ENCODE measurements around the gene ZNF823. TPM values are rescaled to one million over a fixed set of nuclear protein-coding genes. Genes with fewer than 3 reads are reported as not detected.
A peak's percentile ranks its signal among the peaks of the same experiment; 100 is the strongest.
"Not testable (repeated sequence)": the region's sequence is repeated elsewhere in the genome, so short reads cannot be mapped to it uniquely, and the experiment has no call there.

Gene ZNF823
- 2.5 and 2.8 TPM in 2 replicates for total RNA-seq

GRCh38 chr19:11738746-11739620 is at the start of gene ZNF823:
Gene ZNF823 (minus strand): TSS chr19:11738946. CDS start chr19:11738819, 127 bp downstream.
- Mint-ChIP-seq H3K27ac (peak within 1 kb of the TSS; percentile 92), H3K36me3 (ENCODE audit: low read depth) (peaks cover 5% of the 10 kb centered on the region), H3K4me1 (ENCODE audit: low read depth) (peaks cover 19% of the 10 kb centered on the region), H3K4me3 (peak within 1 kb of the TSS; percentile 98), H3K9me3 (peaks cover 11% of the 10 kb centered on the region), H3K27me3 (ENCODE audit: insufficient read depth) (peaks cover 3% of the 10 kb centered on the region)
- intact Hi-C loops (cut with micrococcal nuclease) = loop anchor here (1.0 to 5.0 kb wide), 5 partner anchors 28 to 703 kb away; partner anchors contain the start of genes ZNF440 and ZNF443
- peak; percentile 91 for DNase-seq (ENCODE audit: low spot score)

DNA sequence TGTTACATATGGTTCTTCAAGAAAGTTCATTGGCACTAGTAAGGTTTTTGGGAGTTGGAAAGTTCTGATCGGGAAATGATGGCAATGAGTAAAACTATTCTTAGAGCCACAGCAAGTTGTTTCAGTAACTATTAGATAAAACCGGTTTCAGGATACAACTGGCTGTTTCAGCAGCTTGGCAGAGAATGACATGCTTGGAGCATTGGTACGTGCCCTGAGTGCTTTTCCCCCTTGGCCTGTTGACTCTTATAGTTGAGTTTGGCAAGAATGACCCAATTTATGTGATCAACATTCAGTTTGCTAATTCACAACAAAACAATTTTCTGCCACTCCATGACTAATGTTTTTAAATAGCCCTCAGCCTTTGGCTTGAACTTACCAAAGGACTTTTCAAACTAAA is 48.8 kb upstream of the ZNF823 start:
- Mint-ChIP-seq H3K4me1 (ENCODE audit: low read depth) (no peaks in the 10 kb centered on the region), H3K27me3 (ENCODE audit: insufficient read depth) (peaks cover 2% of the 10 kb centered on the region), H3K27ac (no peak overlapping the region), H3K9me3 (peaks cover 72% of the 10 kb centered on the region), H3K36me3 (ENCODE audit: low read depth) (peaks cover 14% of the 10 kb centered on the region), H3K4me3 (no peak overlapping the region)
- DNase-seq (ENCODE audit: low spot score) = no peak
- intact Hi-C loops (cut with micrococcal nuclease) = no loop called here

- Mint-ChIP-seq H3K4me3 (no peak overlapping the region), H3K27me3 (ENCODE audit: insufficient read depth) (peaks cover 2% of the 10 kb centered on the region), H3K9me3 (peaks cover 73% of the 10 kb centered on the region), H3K27ac (no peak overlapping the region), H3K36me3 (ENCODE audit: low read depth) (peaks cover 34% of the 10 kb centered on the region), H3K4me1 (ENCODE audit: low read depth) (no peaks in the 10 kb centered on the region)
- no peak for DNase-seq (ENCODE audit: low spot score)
- intact Hi-C loops (cut with micrococcal nuclease) = no loop called here
Measured at GRCh38 chr19:11784356-11784755, 45.6 kb upstream of the ZNF823 start.

DNA sequence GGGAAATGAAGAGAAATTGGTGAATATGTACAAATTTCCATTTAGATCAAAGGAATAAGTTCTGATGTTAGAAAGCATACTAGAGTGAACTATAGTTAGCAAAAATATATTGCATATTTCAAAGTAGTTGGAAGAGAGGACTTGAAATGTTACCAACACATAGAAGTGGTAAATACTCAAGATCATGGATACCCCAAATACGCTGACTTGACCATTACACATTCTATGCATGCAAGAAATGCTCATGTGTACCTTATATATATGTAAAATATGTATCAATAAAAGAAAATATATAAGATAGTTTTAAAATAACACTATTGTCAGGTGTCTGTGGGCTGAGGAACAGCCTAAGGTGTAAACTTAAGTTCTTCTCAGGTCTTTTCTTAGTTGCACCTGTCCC is 45.0 kb upstream of the ZNF823 start:
- Mint-ChIP-seq H3K9me3 (peaks cover 71% of the 10 kb centered on the region), H3K36me3 (ENCODE audit: low read depth) (peaks cover 37% of the 10 kb centered on the region), H3K27ac (no peak overlapping the region), H3K4me3 (no peak overlapping the region), H3K4me1 (ENCODE audit: low read depth) (no peaks in the 10 kb centered on the region), H3K27me3 (ENCODE audit: insufficient read depth) (peaks cover 2% of the 10 kb centered on the region)
- no peak for DNase-seq (ENCODE audit: low spot score)
- intact Hi-C loops (cut with micrococcal nuclease) = no loop called here

DNA sequence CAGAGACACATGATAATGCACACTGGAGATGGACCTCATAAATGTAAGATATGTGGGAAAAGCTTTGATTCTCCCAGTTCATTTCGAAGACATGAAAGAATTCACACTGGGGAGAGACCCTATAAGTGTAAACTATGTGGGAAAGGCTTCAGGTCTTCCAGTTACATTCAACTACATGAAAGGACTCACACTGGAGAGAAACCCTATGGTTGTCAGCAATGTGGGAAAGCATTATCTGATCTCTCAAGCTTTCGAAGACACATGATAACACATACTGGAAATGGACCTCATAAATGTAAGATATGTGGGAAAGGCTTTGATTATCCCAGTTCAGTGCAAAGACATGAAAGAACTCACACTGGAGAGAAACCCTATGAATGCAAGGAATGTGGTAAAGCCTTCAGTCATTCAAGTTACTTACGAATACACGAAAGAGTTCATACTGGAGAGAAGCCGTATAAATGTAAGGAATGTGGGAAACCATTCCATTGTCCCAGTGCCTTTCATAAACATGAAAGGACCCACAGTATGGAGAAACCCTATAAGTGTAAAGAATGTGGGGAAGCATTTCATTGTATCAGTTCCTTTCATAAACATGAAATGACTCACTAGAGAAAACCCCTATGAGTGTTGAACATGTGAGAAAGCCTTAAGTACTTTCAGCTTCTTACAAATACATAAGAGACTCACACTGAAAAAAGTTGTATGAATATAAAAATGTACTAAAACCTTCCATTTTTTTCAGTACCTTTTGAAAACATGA is 42.7 kb upstream of the ZNF823 start:
- Mint-ChIP-seq H3K4me3 (no peak overlapping the region), H3K27ac (no peak overlapping the region), H3K36me3 (ENCODE audit: low read depth) (peaks cover 43% of the 10 kb centered on the region), H3K4me1 (ENCODE audit: low read depth) (no peaks in the 10 kb centered on the region), H3K9me3 (peaks cover 63% of the 10 kb centered on the region), H3K27me3 (ENCODE audit: insufficient read depth) (no peaks in the 10 kb centered on the region)
- no peak for DNase-seq (ENCODE audit: low spot score)
- intact Hi-C loops (cut with micrococcal nuclease) = no loop called here

- H3K9me3 Mint-ChIP-seq = peaks cover 64% of the 10 kb centered on the region
Measured at GRCh38 chr19:11780431-11781020, 41.8 kb upstream of the ZNF823 start.

GRCh38 chr19:11776669-11777068 is 37.9 kb upstream of the ZNF823 start:
- H3K27ac Mint-ChIP-seq; H3K27me3 Mint-ChIP-seq (ENCODE audit: insufficient read depth); H3K4me3 Mint-ChIP-seq; H3K4me1 Mint-ChIP-seq (ENCODE audit: low read depth); intact Hi-C loops (cut with micrococcal nuclease); DNase-seq (ENCODE audit: low spot score): not testable (repeated sequence)
- H3K36me3 Mint-ChIP-seq (ENCODE audit: low read depth) = peaks cover 40% of the 10 kb centered on the region
- H3K9me3 Mint-ChIP-seq = peaks cover 66% of the 10 kb centered on the region

More at GRCh38 chr19:11780431-11781020, 41.8 kb upstream of the ZNF823 start:
- no peaks in the 10 kb centered on the region for H3K4me1 Mint-ChIP-seq (ENCODE audit: low read depth)
- H3K27me3 Mint-ChIP-seq (ENCODE audit: insufficient read depth) = no peaks in the 10 kb centered on the region
- DNase-seq (ENCODE audit: low spot score) = no peak
- no peak overlapping the region for H3K27ac Mint-ChIP-seq
- H3K4me3 Mint-ChIP-seq = no peak overlapping the region
- intact Hi-C loops (cut with micrococcal nuclease) = no loop called here
- H3K36me3 Mint-ChIP-seq (ENCODE audit: low read depth) = peaks cover 46% of the 10 kb centered on the region

- H3K4me1 Mint-ChIP-seq (ENCODE audit: low read depth); H3K27ac Mint-ChIP-seq; H3K27me3 Mint-ChIP-seq (ENCODE audit: insufficient read depth); DNase-seq (ENCODE audit: low spot score); H3K4me3 Mint-ChIP-seq; intact Hi-C loops (cut with micrococcal nuclease): not testable (repeated sequence)
- Mint-ChIP-seq H3K36me3 (ENCODE audit: low read depth) (peaks cover 24% of the 10 kb centered on the region), H3K9me3 (peaks cover 57% of the 10 kb centered on the region)
Measured at GRCh38 chr19:11771520-11771919, 32.8 kb upstream of the ZNF823 start.

DNA sequence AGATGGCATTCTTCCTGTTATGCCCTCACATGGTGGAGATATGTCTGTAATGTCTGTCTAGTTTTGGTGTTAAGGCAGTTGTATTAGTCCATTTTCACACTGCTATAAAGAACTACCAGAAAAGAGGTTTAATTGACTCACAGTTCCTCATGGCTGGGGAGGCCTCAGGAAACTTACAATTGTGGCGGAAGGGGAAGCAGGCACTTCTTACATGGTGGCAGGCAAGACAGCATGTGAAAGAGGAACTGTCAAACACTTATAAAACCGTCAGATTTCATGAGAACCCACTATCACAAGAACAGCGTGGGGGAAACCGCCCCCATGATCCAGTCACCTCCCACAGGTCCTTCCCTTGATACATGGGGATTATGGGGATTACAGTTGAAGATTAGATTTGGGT is 31.2 kb upstream of the ZNF823 start:
- intact Hi-C loops (cut with micrococcal nuclease) = no loop called here
- Mint-ChIP-seq H3K4me3 (no peak overlapping the region), H3K4me1 (ENCODE audit: low read depth) (peaks cover 11% of the 10 kb centered on the region), H3K27ac (no peak overlapping the region), H3K27me3 (ENCODE audit: insufficient read depth) (no peaks in the 10 kb centered on the region), H3K9me3 (peaks cover 53% of the 10 kb centered on the region), H3K36me3 (ENCODE audit: low read depth) (peaks cover 21% of the 10 kb centered on the region)
- DNase-seq (ENCODE audit: low spot score) = no peak

DNA sequence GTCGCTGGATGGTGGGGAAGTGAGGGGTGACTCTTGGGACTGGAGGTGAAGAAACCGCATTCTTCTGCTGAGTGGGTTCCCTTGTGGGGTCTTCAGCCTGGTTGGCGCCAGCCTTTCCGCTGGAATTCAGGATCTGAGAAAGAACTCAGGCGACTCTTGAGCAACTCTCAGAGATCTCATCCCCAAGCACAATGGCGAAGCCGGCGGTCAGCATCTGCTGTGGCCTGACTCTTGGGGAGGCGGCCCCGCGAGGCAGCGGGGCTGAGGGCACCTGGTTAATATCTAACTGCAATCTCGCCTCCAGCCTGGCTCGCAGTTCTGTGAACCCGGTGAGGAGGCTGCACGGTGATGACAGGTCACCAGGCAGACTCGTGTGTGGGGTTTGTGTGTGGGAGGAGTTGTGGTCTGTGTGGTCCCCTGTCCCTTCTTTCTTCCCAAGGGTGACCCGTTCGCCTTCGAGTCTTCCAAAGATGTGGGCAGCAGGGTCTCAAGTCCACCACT is 28.9 kb upstream of the ZNF823 start:
- Mint-ChIP-seq H3K27ac (peak overlapping the region; percentile 75), H3K27me3 (ENCODE audit: insufficient read depth) (no peaks in the 10 kb centered on the region), H3K9me3 (peaks cover 52% of the 10 kb centered on the region), H3K4me1 (ENCODE audit: low read depth) (peaks cover 11% of the 10 kb centered on the region), H3K4me3 (peak overlapping the region; percentile 95), H3K36me3 (ENCODE audit: low read depth) (peaks cover 21% of the 10 kb centered on the region)
- DNase-seq (ENCODE audit: low spot score) = no peak
- intact Hi-C loops (cut with micrococcal nuclease) = loop anchor here (1.0 to 2.0 kb wide), 4 partner anchors 28 to 170 kb away; partner anchors contain the start of genes ZNF440 and ZNF627

DNA sequence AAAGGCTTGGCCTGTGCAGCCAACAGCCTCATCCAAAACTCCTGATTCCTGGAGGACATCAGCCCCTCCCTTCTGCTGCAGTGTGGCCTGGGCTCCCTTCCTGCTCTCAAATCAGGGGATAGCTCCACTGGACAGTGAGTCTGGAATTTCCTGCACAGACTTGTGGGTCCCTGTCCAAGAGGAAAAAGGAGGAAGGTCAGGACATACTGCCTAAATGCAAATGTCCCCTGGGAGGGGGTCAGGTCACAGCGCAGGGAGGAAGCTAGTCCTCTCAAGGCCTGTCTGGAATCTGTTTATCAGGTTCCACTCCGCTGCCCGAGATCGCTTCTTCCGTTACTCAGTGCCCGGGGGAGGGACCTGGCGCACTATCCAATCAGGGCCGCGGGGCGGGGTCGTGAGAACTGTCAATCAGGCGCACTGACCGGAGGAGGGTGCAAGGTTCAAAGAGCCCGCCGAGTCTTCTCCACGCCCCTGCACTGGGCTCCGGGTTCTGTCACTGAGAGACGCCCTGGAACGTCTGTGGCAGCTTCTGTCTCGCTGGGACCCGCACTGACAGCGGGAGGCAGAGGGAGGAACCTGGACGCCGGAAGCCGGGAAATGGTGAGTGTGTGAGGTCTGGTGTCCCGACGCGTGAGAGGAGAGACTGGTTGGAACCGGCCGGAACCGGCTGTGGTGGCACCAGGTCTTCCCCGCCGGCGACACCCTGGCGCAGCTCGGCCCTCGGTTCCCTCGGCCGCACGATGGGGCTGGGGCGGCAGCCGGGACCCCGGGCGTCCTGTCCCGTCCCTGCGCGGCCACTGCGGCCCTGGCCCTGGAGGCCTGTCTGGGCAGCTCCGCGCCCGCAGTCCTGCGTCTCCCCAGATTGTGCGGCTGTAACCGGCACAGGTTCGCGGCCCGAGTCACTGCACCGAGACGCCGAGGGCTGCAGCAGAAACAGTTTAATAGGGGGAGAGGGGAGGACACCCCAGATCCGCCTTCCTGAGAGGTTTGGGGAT is 28.1 kb upstream of the ZNF823 start, which contains the start of gene ZNF441:
TSS of gene ZNF441 (plus strand) at position 404 of the 995 bp plus-strand sequence. CDS start at position 598, 194 bp downstream.
- peaks cover 16% of the 10 kb centered on the region for H3K36me3 Mint-ChIP-seq (ENCODE audit: low read depth)
- peaks cover 53% of the 10 kb centered on the region for H3K9me3 Mint-ChIP-seq
- peak within 1 kb of the TSS; percentile 95 for H3K4me3 Mint-ChIP-seq
- peak; percentile 87 for DNase-seq (ENCODE audit: low spot score)
- H3K4me1 Mint-ChIP-seq (ENCODE audit: low read depth) = peaks cover 11% of the 10 kb centered on the region
- peak within 1 kb of the TSS; percentile 95 for H3K27ac Mint-ChIP-seq
- H3K27me3 Mint-ChIP-seq (ENCODE audit: insufficient read depth) = no peaks in the 10 kb centered on the region
- intact Hi-C loops (cut with micrococcal nuclease) = loop anchor here (1.0 to 2.0 kb wide), 4 partner anchors 28 to 170 kb away; partner anchors contain the start of genes ZNF440 and ZNF627

Measured in activated T-helper 1 cell treated with anti-CD3 and anti-CD28 coated beads, Interleukin-12 subunit alpha, Interleukin-12 subunit beta, Interleukin-2, Interleukin-4 antibody, amounts not matched to agents 30 ng/mL and 10 ng/mL and 1 ng/mL, durations not matched to agents 14 hours and 24 hours and 36 hours (primary cell).